HG03196 (cell line): ENCODE results near the gene HIBADH.
A peak's percentile ranks its signal among the peaks of the same experiment; 100 is the strongest.
"Not testable (repeated sequence)": the region's sequence is repeated elsewhere in the genome, so short reads cannot be mapped to it uniquely, and the experiment has no call there.

Experiments used
- ATAC-seq: cut with Tn5 transposase; IDR thresholded peaks from one replicate; pipeline ENCODE4 v1.9.1; 2021; ENCODE audit not compliant: unreplicated experiment

Gene HIBADH

DNA sequence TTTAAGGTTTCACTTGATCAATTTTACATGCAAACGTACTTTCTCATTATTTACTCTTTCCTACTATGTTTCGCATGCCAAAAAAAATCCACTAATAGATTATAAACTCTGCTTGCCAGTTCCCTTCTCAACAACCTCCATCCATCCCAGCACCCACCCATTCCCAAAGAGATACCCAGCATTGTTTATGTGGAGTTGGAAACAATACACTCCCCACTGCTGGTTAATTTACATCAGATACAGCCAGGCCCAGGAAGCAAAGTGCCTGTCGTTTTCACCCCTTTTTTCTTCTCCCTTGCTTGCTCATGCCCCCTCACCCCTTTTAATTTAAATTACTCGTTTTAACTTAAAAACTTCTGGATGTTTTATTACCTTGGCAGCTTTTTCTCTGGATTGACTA, 59.9 kb downstream of the HIBADH start:
- ATAC-seq: no peak

- no peak for ATAC-seq
Measured at GRCh38 chr7:27601217-27601616, 61.5 kb downstream of the HIBADH start.

DNA sequence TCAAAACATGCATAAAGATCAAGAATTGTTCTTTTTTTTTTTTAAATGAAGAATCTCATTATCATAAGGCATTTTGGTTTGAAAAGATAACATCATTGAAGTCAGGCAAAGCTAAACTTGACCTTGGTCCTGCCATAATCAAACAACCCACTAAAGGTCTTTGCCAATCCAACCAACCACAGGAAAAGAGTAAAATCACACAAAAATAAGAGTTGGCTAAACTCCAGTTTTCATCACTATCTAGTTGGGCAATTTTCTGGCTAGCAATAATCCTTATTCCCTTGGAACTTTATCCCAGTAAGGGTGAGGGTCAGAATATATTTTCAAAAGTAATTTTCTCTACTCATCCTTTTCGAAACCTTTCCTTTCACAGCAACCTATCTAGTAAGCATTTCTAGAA, 62.4 kb downstream of the HIBADH start:
- no peak for ATAC-seq

- ATAC-seq: no peak
Measured at GRCh38 chr7:27595009-27595408, 67.7 kb downstream of the HIBADH start.

DNA sequence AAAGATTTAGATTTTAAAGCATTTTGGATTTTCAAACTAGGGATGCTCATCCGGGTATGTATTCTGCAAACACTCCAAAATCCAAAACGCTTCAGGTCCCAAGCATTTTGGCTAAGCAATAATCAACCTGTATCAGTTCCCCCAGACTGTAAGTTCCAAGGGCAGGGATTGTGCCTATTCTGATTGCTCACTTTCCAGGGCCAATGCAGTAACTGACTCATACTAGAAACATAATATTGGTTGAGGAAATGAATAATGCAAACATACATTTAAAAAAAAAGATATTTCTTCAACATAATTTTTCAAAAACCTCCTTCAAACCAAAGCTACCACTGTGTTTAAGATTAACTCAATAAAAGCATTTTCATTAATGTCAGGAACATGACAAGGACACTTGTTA, 69.5 kb downstream of the HIBADH start:
- ATAC-seq: no peak

GRCh38 chr7:27590416-27590815, 72.3 kb downstream of the HIBADH start:
- no peak for ATAC-seq

DNA sequence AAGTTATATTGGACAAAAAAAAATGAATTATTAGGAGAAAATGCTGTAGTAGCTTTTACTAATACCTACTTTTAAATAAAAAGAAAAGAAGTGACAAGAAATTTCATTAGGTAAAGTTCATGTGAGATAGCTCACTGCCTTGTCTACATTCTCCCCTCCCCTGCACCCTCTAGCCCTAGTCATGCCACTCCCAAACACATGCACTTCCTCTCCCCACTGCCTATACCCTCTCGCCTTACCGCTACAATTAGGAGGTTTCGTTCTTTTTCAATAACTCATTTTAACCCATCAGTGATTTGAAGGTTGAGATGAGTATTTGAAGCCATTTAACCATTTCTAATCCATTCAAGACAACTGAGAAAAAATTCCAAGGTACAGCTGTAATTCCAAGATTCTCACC, 75.3 kb downstream of the HIBADH start:
- ATAC-seq: no peak

DNA sequence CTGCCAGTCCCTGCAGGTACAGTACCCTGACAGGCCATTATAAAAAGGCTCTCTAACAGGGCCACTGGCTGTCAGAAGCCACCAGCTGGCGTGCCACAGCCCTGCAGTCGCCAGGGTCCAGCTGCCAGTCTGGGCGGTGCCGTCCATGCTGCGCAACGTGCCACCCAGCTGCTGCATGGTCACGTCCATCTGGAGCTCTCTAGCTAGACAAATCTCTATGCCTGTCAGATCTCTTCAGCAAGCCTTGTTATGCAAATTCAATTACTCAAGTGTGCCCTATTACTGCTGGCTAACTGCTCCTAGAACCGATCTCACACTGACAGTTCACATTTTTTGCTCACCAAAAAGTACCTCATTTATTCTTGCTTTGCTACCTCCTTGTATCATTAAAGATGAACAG, 75.9 kb downstream of the HIBADH start:
- peak; percentile 90 for ATAC-seq

GRCh38 chr7:27585781-27586447, 76.8 kb downstream of the HIBADH start:
- no peak for ATAC-seq

- no peak for ATAC-seq
Measured at GRCh38 chr7:27581906-27582305, 80.8 kb downstream of the HIBADH start.

- no peak for ATAC-seq
Measured at GRCh38 chr7:27581119-27581518, 81.6 kb downstream of the HIBADH start.

DNA sequence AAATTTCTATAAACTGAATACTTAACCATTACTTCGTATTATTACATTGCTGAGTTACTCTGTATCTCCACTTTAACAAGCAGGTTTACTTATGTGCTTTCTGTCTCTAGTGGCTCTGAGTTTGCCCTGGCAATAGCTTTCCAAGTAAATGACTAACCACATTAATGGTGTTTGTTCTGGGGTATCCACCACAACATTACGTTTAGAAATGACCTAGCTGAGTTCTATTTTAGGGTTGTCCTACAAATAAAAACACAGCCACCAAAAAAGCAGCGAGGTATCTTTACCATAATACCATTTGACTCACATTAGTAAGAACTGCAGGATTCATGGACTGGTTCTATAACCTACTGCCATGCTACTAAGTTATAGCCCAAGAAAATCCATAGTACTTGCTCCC, 83.1 kb downstream of the HIBADH start:
- ATAC-seq: no peak

- ATAC-seq: not testable (repeated sequence)
Measured at GRCh38 chr7:27578169-27578568, 84.5 kb downstream of the HIBADH start.

- ATAC-seq: no peak
Measured at GRCh38 chr7:27576360-27576944, 86.2 kb downstream of the HIBADH start.

- no peak for ATAC-seq
Measured at GRCh38 chr7:27575613-27576012, 87.1 kb downstream of the HIBADH start.

- ATAC-seq: no peak
Measured at GRCh38 chr7:27569106-27569505, 93.6 kb downstream of the HIBADH start.

DNA sequence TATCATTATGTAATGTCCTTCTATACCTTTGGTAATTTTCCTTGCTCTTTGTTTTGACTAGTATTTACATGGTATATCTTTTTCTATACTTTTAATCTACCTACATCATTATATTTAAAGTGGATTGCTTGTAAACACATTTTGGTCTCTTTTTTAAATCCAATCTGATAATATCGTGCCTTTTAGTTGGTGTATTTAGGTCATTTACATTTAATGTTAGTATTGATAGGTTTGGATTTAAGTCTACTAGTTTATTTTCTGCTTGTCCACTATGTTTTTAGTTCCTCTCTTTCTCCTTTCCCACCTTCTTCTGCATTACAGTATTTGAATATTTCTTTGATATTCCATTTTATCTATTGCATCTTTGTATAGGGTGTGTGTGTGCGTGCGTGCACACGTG, 95.4 kb downstream of the HIBADH start:
- no peak for ATAC-seq

DNA sequence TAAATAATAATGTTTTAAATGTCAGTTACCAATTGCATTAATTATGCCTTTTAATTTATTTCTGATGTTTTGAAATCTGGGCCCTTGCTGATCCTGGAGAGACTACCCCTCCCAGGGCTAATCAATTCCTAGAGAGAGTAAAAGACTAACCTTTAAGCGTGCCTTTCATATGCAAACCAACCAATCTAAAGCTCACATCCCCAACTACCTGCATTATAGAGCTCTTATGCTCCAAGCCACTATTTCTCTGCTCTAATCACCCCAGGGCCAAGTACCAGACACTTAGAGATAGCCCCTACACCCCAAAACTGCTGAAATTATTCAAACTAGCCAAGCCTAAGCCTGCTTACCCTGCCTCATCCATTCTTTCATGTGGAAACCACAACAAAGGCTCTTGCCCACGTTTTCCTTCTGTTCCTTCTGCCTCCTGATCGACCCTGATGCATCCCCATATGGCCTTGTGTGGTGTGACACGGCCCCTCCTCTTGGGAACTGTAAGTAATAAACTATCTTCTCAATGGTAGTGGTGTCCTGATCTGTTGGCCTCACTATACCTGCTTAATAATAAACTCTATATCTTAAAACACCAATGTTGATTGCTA, 97.7 kb downstream of the HIBADH start:
- no peak for ATAC-seq

DNA sequence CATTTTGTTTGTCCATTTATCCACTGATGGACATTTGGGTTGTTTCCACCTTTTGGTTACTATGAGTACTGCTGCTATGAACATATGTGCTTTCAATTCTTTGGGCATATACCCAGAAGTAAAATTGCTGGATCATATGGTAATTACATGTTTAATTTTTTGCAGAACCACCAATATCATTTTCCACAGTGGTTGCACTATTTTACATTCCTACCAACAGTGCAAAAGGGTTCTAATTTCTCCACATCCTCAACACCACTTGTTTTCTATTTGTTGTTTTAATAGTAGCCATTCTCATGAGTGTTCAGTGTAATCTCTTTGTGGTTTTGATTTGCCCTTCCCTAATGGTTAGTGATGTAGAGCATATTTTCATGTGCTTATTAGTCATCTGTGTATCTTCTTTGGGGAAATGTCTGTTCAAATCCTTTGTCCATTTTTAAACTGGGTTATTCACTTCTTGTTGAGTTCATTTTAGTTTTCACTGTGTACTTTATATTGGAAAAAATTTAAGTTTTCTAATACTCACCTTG, 101.9 kb downstream of the HIBADH start:
- ATAC-seq: no peak

- no peak for ATAC-seq
Measured at GRCh38 chr7:27555670-27556069, 107.0 kb downstream of the HIBADH start.

- no peak for ATAC-seq
Measured at GRCh38 chr7:27554826-27555225, 107.9 kb downstream of the HIBADH start.

GRCh38 chr7:27553273-27553672, 109.4 kb downstream of the HIBADH start:
- ATAC-seq: no peak
